HG03521 (cell line): ENCODE results near the gene ENPEP.
"Not testable (repeated sequence)": the region's sequence is repeated elsewhere in the genome, so short reads cannot be mapped to it uniquely, and the experiment has no call there.

Experiments
- ATAC-seq: cut with Tn5 transposase; IDR thresholded peaks from one replicate; pipeline ENCODE4 v1.9.1; 2021; ENCODE audit warnings: mild to moderate bottlenecking, moderate library complexity; ENCODE audit not compliant: unreplicated experiment

Gene ENPEP

GRCh38 chr4:110483516-110483915, 7.6 kb downstream of the ENPEP start:
- no peak for ATAC-seq

GRCh38 chr4:110484029-110484428, 8.1 kb downstream of the ENPEP start:
- ATAC-seq, result peak; percentile 100

GRCh38 chr4:110484767-110485166, 8.8 kb downstream of the ENPEP start:
- ATAC-seq, result no peak

DNA sequence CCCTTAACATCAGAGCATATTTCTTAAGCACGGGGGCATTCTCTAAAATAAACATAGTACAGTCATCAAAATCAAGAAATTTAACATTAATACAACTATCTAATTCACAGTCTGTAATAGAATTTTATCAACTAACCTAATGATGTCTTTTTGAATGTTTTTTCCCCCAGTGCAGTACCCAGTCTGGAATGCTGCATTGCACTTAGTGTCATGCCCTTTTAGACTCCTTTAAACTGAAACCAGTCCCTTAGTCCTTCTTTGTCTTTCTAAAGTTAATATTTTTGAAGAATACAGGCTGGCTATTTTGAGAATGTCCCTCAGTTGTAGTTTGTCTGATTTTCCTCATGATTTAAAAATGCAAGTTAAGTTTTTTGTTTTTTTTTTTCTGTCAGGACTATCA, 9.5 kb downstream of the ENPEP start:
- no peak for ATAC-seq

DNA sequence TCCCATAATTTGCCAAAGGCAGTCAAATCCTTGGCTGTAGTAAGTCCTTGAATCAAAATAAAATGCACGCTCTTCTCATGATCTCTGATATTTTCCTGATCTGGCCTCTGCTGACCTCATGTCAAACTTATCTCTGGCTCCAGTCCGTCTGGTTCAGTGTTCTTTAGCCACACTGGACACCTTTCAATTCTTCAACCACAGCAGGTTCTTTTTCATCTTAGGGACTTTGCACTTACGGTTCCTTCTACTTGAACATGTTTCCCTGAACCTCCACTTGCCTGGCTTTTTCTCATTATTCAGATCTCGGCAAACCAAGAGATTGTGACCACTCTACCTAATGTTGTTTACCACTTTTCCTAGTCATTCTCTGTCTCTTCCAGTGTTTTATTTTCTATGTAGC, 10.3 kb downstream of the ENPEP start:
- ATAC-seq, result no peak

- not testable (repeated sequence) for ATAC-seq
Measured at GRCh38 chr4:110486850-110487249, 10.9 kb downstream of the ENPEP start.

DNA sequence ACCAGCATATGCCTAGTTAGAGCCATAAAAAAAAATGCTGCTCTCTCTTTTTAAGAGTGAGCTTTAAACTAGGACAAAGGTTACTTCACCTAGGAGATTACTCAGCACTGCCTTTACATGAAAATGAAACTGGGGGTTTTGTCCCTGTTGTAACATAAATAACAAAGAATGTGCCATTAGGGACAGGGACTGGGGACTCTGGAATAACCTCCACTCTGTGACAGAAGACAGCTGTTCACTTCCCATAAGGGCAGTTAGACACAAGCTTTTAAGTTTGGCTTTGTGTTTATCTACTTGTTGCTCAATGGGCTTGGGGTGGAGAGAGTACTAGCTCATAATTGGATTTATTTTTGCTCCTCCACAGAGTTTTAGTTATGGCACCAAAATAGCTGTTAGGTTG, 11.9 kb downstream of the ENPEP start:
- ATAC-seq, result no peak

- ATAC-seq, result no peak
Measured at GRCh38 chr4:110489901-110490508, 14.1 kb downstream of the ENPEP start.

DNA sequence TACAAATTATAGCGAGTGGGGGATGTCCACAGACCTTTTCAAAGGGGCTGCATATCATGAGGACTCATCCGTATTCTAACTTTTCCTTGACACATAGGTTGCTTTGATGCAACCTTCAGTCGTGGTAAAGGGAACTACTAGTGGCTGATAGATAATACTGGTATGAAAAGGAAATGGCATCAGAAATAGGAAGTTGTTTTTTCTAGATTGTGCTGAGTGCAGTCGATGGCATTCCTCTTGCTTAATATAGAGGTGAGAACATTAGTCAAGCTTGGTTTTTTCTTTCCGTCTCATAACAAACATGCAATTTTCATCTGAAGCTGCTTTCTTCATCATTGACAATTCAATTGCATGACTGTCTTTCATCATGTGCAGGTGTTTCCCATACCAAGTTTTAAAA, 16.6 kb downstream of the ENPEP start:
- ATAC-seq, result no peak

DNA sequence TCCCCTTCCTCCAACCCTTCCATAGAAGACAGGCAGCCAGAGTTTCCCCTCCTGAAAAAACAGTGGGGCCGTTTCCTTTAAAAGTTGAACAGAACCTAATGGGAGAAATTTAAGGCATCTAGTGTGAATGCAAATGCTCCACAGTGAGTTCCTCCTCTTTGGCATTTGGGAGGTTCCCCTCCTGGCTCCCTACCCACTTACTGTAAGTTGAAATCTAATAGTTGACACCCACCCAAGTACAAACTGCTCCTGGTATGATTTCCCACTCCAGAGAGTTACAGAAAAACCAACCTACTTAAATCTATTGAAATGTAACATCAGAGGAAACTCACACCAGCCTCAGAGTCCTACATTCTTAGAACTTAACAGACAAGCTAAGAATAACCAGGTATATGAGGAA, 17.6 kb downstream of the ENPEP start:
- no peak for ATAC-seq

- ATAC-seq, result no peak
Measured at GRCh38 chr4:110498420-110498819, 22.5 kb downstream of the ENPEP start.

DNA sequence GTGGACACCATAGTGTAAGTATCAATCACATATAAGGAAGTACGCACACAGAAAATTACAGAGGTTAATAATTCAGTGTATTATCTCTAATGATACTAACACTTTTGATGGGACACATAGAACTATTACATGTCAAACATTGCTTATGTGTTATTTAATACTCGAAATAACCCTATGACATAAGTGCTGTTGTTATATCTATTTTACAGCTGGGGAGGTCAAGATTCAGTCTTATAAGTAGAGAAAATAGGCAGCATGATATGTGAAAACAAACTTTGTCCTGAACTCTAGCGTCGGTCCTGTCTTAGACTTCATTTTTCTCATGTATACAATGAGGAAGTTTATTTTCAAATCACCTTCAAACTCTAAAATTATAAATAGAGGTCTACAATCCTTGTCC, 23.2 kb downstream of the ENPEP start:
- ATAC-seq, result no peak

GRCh38 chr4:110501826-110502225, 25.9 kb downstream of the ENPEP start:
- no peak for ATAC-seq

DNA sequence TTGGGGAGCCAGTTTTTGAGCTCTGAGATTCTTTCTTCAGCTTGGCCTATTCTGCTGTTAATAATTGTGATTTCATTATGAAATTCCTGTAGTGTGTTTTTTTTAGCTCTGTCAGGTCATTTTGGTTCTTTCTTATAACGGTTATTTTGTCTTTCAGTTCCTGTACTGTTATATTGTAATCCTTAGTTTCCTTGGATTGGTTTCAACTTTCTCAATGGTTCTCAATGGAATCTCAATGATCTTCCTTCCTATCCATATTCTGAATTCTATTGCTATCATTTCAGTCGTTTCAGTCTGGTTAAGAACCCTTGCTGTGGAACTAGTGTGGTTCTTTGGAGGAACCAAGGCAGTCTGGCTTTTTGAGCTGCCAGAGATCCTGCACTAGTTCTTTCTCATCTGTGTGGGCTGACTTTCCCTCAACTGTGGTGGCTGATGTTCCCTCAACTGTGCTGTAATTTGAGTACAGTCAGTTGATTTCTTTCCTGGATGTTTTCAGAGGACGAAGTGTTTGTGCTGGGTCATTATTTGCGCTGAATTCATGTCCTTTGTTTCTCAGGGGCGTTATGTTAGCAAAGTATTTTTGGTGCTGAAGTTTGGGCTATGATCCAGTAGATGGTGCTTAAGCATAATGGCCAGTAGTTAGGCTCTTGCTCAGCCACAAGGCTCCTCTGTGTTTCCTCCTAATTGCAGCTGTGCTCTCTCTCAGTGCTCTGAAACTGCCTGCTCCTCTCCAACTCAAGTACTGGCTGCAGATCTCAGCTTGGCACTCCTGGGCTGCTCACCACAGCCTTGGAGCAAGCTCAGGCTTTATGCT, 27.5 kb downstream of the ENPEP start:
- no peak for ATAC-seq

- ATAC-seq, result no peak
Measured at GRCh38 chr4:110504084-110504435, 28.1 kb downstream of the ENPEP start.

GRCh38 chr4:110505440-110505839, 29.5 kb downstream of the ENPEP start:
- ATAC-seq, result no peak

GRCh38 chr4:110508827-110509710, 33.1 kb downstream of the ENPEP start:
- ATAC-seq, result no peak

GRCh38 chr4:110510277-110510676, 34.3 kb downstream of the ENPEP start:
- ATAC-seq, result no peak

- peak; percentile 51 for ATAC-seq
Measured at GRCh38 chr4:110510955-110511544, 35.1 kb downstream of the ENPEP start.

GRCh38 chr4:110512901-110513300, 36.9 kb downstream of the ENPEP start:
- ATAC-seq, result no peak

GRCh38 chr4:110514889-110515479, 39.0 kb downstream of the ENPEP start:
- ATAC-seq, result no peak
